DND-41 (cell line): ENCODE data around the gene HSD17B3.
"Not testable (repeated sequence)": the region's sequence is repeated elsewhere in the genome, so short reads cannot be mapped to it uniquely, and the experiment has no call there.

ENCODE experiments used
- ATAC-seq: fragments of 200-7000 bp; cut with Tn5 transposase; 3 replicates; pipeline ENCODE4 v1.9.1; 2021; ENCODE audit warnings: low read depth; ENCODE audit not compliant: insufficient read depth
- DNase-seq: peaks from one replicate; pipeline ENCODE4 v3.0.0-alpha.2; 2020
- H2AFZ ChIP-seq: 2 replicates; pipeline ENCODE4 v1.6.0; 2012; ENCODE audit warnings: low read depth, low read length
- H3K27ac ChIP-seq: 2 replicates; pipeline ENCODE4 v1.5.1; 2012; ENCODE audit warnings: low read length, inconsistent platforms
- H3K27me3 ChIP-seq: fragments of 200-600 bp; sonication (generic); 2 replicates; pipeline ENCODE4 v1.6.0; 2012; ENCODE audit warnings: low read length, mild to moderate bottlenecking, inconsistent platforms; ENCODE audit not compliant: insufficient read depth, poor library complexity
- H3K36me3 ChIP-seq: 2 replicates; pipeline ENCODE4 v1.5.1; 2012; ENCODE audit warnings: low read length, inconsistent platforms; ENCODE audit not compliant: insufficient read depth
- H3K4me1 ChIP-seq: 2 replicates; pipeline ENCODE4 v1.5.1; 2012; ENCODE audit warnings: mild to moderate bottlenecking, low read length; ENCODE audit not compliant: insufficient read depth
- H3K4me2 ChIP-seq: 2 replicates; pipeline ENCODE4 v1.6.0; 2012; ENCODE audit warnings: mild to moderate bottlenecking, moderate library complexity, low read length, inconsistent platforms; ENCODE audit not compliant: insufficient read depth
- H3K4me3 ChIP-seq, 2 experiments: fragments of 200-600 bp in 1 of 2; shearing (Covaris generic) in 1 of 2; 2 replicates each; pipeline ENCODE4 v1.5.1; 2012 to 2016; ENCODE audit warnings: inconsistent platforms in 2 of 2, low read length in 2 of 2, mild to moderate bottlenecking in 2 of 2, low read depth in 1 of 2, moderate library complexity in 1 of 2
- H3K79me2 ChIP-seq: 2 replicates; pipeline ENCODE4 v1.6.0; 2012; ENCODE audit warnings: low read length, inconsistent platforms; ENCODE audit not compliant: insufficient read depth
- H3K9ac ChIP-seq: 2 replicates; pipeline ENCODE4 v1.6.0; 2012; ENCODE audit warnings: low read depth, mild to moderate bottlenecking, inconsistent platforms, low read length, moderate library complexity
- H3K9me3 ChIP-seq: 2 replicates; pipeline ENCODE4 v1.5.1; 2012; ENCODE audit warnings: low read length, moderate library complexity, mild to moderate bottlenecking, inconsistent platforms; ENCODE audit not compliant: insufficient read depth, severe bottlenecking
- H4K20me1 ChIP-seq: 2 replicates; pipeline ENCODE4 v1.6.0; 2012; ENCODE audit warnings: low read length; ENCODE audit not compliant: insufficient read depth
- CTCF ChIP-seq: IDR thresholded peaks from 2 replicates; pipeline ENCODE4 v1.5.1; 2012; ENCODE audit warnings: borderline replicate concordance, low read length, moderate library complexity, mild to moderate bottlenecking; ENCODE audit not compliant: poor library complexity, severe bottlenecking; ENCODE audit errors: extremely low read depth
- EZH2 ChIP-seq: IDR thresholded peaks from 3 replicates; pipeline ENCODE4 v1.6.1; 2012; ENCODE audit warnings: borderline replicate concordance, low read depth, mild to moderate bottlenecking, moderate library complexity, low read length, inconsistent platforms; ENCODE audit not compliant: severe bottlenecking

HSD17B3 gene

GRCh38 chr9:96317335-96317980 is 15.5 kb upstream of the HSD17B3 start:
- no peak overlapping the region for H3K4me2 ChIP-seq
- no peak overlapping the region for H3K27ac ChIP-seq
- H3K79me2 ChIP-seq: no peaks in the 10 kb centered on the region
- DNase-seq (peak; percentile 55), ATAC-seq (peak; percentile 75)
- H3K9me3 ChIP-seq: peaks cover 12% of the 10 kb centered on the region
- no peak overlapping the region for H3K4me3 ChIP-seq
- H3K4me1 ChIP-seq: no peaks in the 10 kb centered on the region
- TF ChIP-seq CTCF: peak; percentile 77
- no peak for TF ChIP-seq EZH2
- H3K9ac ChIP-seq: no peak overlapping the region
- H2AFZ ChIP-seq: no peak overlapping the region
- H3K27me3 ChIP-seq: no peaks in the 10 kb centered on the region
- H3K36me3 ChIP-seq: no peaks in the 10 kb centered on the region
- no peaks in the 10 kb centered on the region for H4K20me1 ChIP-seq

- DNase-seq: no peak
- Histone ChIP-seq H3K27me3 (no peaks in the 10 kb centered on the region), H3K36me3 (no peaks in the 10 kb centered on the region), H3K27ac (no peak overlapping the region), H4K20me1 (no peaks in the 10 kb centered on the region), H2AFZ (no peak overlapping the region), H3K9ac (no peak overlapping the region), H3K4me2 (no peak overlapping the region), H3K4me3 (no peak overlapping the region), H3K9me3 (peaks cover 12% of the 10 kb centered on the region), H3K79me2 (no peaks in the 10 kb centered on the region), H3K4me1 (no peaks in the 10 kb centered on the region)
- no peak for ATAC-seq
- TF ChIP-seq EZH2: no peak
- TF ChIP-seq CTCF: no peak
Measured at GRCh38 chr9:96309850-96310249, 7.9 kb upstream of the HSD17B3 start.

- H3K27me3 ChIP-seq, H2AFZ ChIP-seq, H3K4me3 ChIP-seq, H3K4me2 ChIP-seq, ATAC-seq, H4K20me1 ChIP-seq, H3K4me1 ChIP-seq, DNase-seq, H3K27ac ChIP-seq, H3K9me3 ChIP-seq, H3K79me2 ChIP-seq, H3K9ac ChIP-seq, H3K36me3 ChIP-seq: not testable (repeated sequence)
Measured at GRCh38 chr9:96306958-96307357, 5.0 kb upstream of the HSD17B3 start.

GRCh38 chr9:96305171-96305570 is 3.2 kb upstream of the HSD17B3 start:
- Histone ChIP-seq H2AFZ (no peak overlapping the region), H3K9ac (no peak overlapping the region), H3K4me2 (no peak overlapping the region), H3K36me3 (no peaks in the 10 kb centered on the region), H3K4me3 (no peak overlapping the region), H3K27ac (no peak overlapping the region), H4K20me1 (no peaks in the 10 kb centered on the region), H3K79me2 (no peaks in the 10 kb centered on the region), H3K9me3 (no peaks in the 10 kb centered on the region), H3K27me3 (peaks cover 5% of the 10 kb centered on the region), H3K4me1 (no peaks in the 10 kb centered on the region)
- DNase-seq: no peak
- TF ChIP-seq CTCF: no peak
- TF ChIP-seq EZH2: no peak
- no peak for ATAC-seq
